ENCODE data around the gene IL12RB1. TPM values are rescaled to one million over a fixed set of nuclear protein-coding genes. Genes with fewer than 3 reads are reported as not detected.

IL12RB1 gene
- total RNA-seq, 1 experiment from 2014 or later, result 0.36 TPM

DNA sequence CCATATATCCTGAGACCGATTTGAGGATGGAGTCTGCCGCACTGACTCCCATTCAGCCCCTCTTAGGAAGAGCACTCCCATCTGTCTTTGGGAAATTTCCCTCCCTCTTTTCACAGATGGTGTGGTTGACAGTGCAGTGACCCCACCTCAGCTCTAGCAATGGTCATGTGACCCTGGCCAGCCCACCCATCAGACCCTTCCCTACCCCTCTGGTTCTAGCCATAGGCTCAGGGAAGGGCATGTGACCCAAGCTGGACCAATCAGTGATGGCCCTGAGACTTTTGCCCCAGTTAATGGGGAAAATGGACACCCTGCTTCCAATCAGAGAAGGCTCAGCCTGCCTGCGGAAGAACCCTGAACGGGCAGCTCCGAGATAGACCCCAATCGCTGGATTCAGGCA lies 26.3 kb downstream of the IL12RB1 start:
- H3K27ac ChIP-seq (ENCODE audit: low read length), result no peak overlapping the region
- CTCF ChIA-PET, result no interaction called here
- in situ Hi-C loops (cut with HindIII; ENCODE audit: low pct_unique_long_range_greater_than_20kb, low sequenced_read_pairs) (no loop called here), intact Hi-C loops (cut with micrococcal nuclease; ENCODE audit: unreplicated experiment) (no loop called here)
- no peak for TF ChIP-seq POLR2AphosphoS5 (IDR thresholded peaks at IDR 0.05; ENCODE audit: low read depth, low read length)
- H3K4me1 ChIP-seq (ENCODE audit: control insufficient read depth, insufficient read depth, low read length), result no peaks in the 10 kb centered on the region
- POLR2A ChIA-PET, result no interaction called here
- no peak for DNase-seq (ENCODE audit: low read depth, low spot score)
- no peak for ATAC-seq
- H3K27me3 ChIP-seq (ENCODE audit: control insufficient read depth, insufficient read depth, low read length), result no peaks in the 10 kb centered on the region
- BruUV-seq (replicated peaks), result no TSS peak
- H3K9me3 ChIP-seq (ENCODE audit: control insufficient read depth, insufficient read depth, low read depth, low read length), result no peaks in the 10 kb centered on the region
- no peak overlapping the region for H3K4me3 ChIP-seq (ENCODE audit: low read depth in 2 of 2, low read length in 2 of 2)
- H3K36me3 ChIP-seq (ENCODE audit: control insufficient read depth, insufficient read depth, low read length), result no peaks in the 10 kb centered on the region

GRCh38 chr19:18059902-18060301 lies 26.8 kb downstream of the IL12RB1 start:
- ATAC-seq (no peak), DNase-seq (ENCODE audit: low read depth, low spot score) (no peak)
- H3K27me3 ChIP-seq (ENCODE audit: control insufficient read depth, insufficient read depth, low read length), result no peaks in the 10 kb centered on the region
- no peak overlapping the region for H3K4me3 ChIP-seq (ENCODE audit: low read depth in 2 of 2, low read length in 2 of 2)
- no peaks in the 10 kb centered on the region for H3K36me3 ChIP-seq (ENCODE audit: control insufficient read depth, insufficient read depth, low read length)
- intact Hi-C loops (cut with micrococcal nuclease; ENCODE audit: unreplicated experiment) (no loop called here), in situ Hi-C loops (cut with HindIII; ENCODE audit: low pct_unique_long_range_greater_than_20kb, low sequenced_read_pairs) (no loop called here)
- H3K27ac ChIP-seq (ENCODE audit: low read length), result no peak overlapping the region
- CTCF ChIA-PET, result interaction anchor here (0.5 kb wide), 1 partner anchor 52 kb away, joined by 4 read pairs; the partner anchor contains the start of gene ARRDC2
- BruUV-seq (replicated peaks), result no TSS peak
- no peaks in the 10 kb centered on the region for H3K4me1 ChIP-seq (ENCODE audit: control insufficient read depth, insufficient read depth, low read length)
- TF ChIP-seq SIN3A (IDR thresholded peaks at IDR 0.05; ENCODE audit: borderline replicate concordance, insufficient read depth, low read depth, low read length), result no peak
- POLR2A ChIA-PET, result no interaction called here
- no peaks in the 10 kb centered on the region for H3K9me3 ChIP-seq (ENCODE audit: control insufficient read depth, insufficient read depth, low read depth, low read length)

- no peak overlapping the region for H3K4me3 ChIP-seq (ENCODE audit: low read depth in 2 of 2, low read length in 2 of 2)
- H3K27me3 ChIP-seq (ENCODE audit: control insufficient read depth, insufficient read depth, low read length), result no peaks in the 10 kb centered on the region
- in situ Hi-C loops (cut with HindIII; ENCODE audit: low pct_unique_long_range_greater_than_20kb, low sequenced_read_pairs) (no loop called here), intact Hi-C loops (cut with micrococcal nuclease; ENCODE audit: unreplicated experiment) (no loop called here)
- ATAC-seq (no peak), DNase-seq (ENCODE audit: low read depth, low spot score) (no peak)
- ChIA-PET CTCF (interaction anchor here (0.5 kb wide), 1 partner anchor 51 kb away, joined by 4 read pairs; the partner anchor contains the start of gene ARRDC2), POLR2A (no interaction called here)
- no peaks in the 10 kb centered on the region for H3K4me1 ChIP-seq (ENCODE audit: control insufficient read depth, insufficient read depth, low read length)
- no peaks in the 10 kb centered on the region for H3K36me3 ChIP-seq (ENCODE audit: control insufficient read depth, insufficient read depth, low read length)
- no peak for TF ChIP-seq CTCF (IDR thresholded peaks at IDR 0.05)
- TF ChIP-seq, protein P1, sequence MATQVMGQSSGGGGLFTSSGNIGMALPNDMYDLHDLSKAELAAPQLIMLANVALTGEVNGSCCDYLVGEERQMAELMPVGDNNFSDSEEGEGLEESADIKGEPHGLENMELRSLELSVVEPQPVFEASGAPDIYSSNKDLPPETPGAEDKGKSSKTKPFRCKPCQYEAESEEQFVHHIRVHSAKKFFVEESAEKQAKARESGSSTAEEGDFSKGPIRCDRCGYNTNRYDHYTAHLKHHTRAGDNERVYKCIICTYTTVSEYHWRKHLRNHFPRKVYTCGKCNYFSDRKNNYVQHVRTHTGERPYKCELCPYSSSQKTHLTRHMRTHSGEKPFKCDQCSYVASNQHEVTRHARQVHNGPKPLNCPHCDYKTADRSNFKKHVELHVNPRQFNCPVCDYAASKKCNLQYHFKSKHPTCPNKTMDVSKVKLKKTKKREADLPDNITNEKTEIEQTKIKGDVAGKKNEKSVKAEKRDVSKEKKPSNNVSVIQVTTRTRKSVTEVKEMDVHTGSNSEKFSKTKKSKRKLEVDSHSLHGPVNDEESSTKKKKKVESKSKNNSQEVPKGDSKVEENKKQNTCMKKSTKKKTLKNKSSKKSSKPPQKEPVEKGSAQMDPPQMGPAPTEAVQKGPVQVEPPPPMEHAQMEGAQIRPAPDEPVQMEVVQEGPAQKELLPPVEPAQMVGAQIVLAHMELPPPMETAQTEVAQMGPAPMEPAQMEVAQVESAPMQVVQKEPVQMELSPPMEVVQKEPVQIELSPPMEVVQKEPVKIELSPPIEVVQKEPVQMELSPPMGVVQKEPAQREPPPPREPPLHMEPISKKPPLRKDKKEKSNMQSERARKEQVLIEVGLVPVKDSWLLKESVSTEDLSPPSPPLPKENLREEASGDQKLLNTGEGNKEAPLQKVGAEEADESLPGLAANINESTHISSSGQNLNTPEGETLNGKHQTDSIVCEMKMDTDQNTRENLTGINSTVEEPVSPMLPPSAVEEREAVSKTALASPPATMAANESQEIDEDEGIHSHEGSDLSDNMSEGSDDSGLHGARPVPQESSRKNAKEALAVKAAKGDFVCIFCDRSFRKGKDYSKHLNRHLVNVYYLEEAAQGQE (IDR thresholded peaks at IDR 0.05; ENCODE audit: insufficient read depth in 1 of 2, low read depth in 2 of 2, low read length in 1 of 2), result no peak
- no peak for TF ChIP-seq POLR2AphosphoS5 (IDR thresholded peaks at IDR 0.05; ENCODE audit: low read depth, low read length)
- TF ChIP-seq SIN3A (IDR thresholded peaks at IDR 0.05; ENCODE audit: borderline replicate concordance, insufficient read depth, low read depth, low read length), result no peak
- H3K9me3 ChIP-seq (ENCODE audit: control insufficient read depth, insufficient read depth, low read depth, low read length), result no peaks in the 10 kb centered on the region
- H3K27ac ChIP-seq (ENCODE audit: low read length), result no peak overlapping the region
- no TSS peak for BruUV-seq (replicated peaks)
These were observed 27.4 kb downstream of the IL12RB1 start for GRCh38 chr19:18059297-18059696.
